ENCODE data around the gene NOL4L. TPM values are rescaled to one million over a fixed set of nuclear protein-coding genes. Genes with fewer than 3 reads are reported as not detected.
A peak's percentile ranks its signal among the peaks of the same experiment; 100 is the strongest.

Gene NOL4L
- polyA plus RNA-seq, 3 donors = 1.1 to 30.9 (median 2.8) TPM

DNA sequence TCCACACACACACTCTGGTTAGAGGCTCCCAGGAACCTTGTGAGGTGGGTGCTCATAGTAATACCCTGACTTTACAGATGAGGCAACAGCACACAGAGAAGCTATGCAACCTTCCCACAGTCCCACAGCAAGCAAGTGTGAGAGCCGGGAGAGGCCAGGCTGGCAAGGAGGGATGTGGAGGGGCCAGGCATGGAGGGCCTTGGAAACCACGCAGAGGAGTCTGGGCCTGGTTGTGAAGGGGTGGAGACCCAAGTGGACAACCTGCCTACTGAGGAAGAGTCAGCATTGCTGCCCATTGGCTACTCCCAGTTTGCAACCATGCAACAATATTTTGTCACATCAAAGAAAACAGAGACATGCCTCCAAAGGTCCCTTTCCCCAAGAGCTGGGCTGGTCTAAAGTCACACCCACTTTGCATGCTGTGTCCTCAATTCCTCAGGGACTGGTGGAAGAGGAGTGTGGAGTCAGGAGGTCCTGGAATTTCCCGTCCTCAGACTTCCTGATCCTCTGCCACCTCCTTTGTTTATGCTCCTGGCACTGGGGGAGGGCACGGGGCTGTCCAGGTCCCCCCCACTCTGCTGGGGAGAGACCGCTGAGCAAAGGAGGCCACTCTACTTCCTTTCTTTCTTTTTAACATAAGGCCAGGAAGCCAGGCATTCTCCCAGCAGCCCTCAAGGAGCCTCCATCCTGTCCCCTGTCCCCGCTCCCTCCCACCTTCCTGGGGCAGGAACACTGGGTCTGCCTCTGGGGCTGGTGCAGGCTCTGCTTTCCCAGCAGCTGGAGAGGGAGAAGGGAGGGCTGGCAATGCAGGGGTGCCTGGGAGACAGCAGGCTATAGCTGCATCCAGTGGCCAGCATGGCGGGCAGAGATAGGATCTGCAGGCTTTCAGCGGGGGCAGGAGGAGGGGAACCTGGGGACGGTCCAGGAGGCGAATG, 68.3 kb downstream of the NOL4L start:
- Histone ChIP-seq H3K36me3 (replicated peaks in 1 of 2; ENCODE audit: control insufficient read depth in 1 of 2, insufficient read depth in 2 of 2, low read length in 2 of 2) (peaks cover 0 to 14% of the 10 kb centered on the region in 2 donors), H3K4me3 (replicated peaks in 1 of 3; ENCODE audit: low read depth in 2 of 3, low read length in 3 of 3) (no peak overlapping the region), H3K79me2 (ENCODE audit: insufficient read depth, low read length) (peaks cover 4% of the 10 kb centered on the region), H3K9me3 (replicated peaks in 1 of 2; ENCODE audit: control insufficient read depth in 1 of 2, insufficient read depth in 1 of 2, low read length in 2 of 2) (no peaks in the 10 kb centered on the region), H3K27ac (ENCODE audit: low read depth in 1 of 2, low read length in 2 of 2) (no peak overlapping the region), H4K20me1 (ENCODE audit: insufficient read depth, low read length) (no peaks in the 10 kb centered on the region), H3K27me3 (ENCODE audit: control insufficient read depth in 2 of 2, insufficient read depth in 2 of 2, low read length in 2 of 2) (no peaks in the 10 kb centered on the region), H3K9ac (ENCODE audit: insufficient read depth, low read length, poor library complexity, severe bottlenecking) (peak overlapping the region; percentile 12), H2AFZ (ENCODE audit: insufficient read depth, low read depth, low read length, poor library complexity, severe bottlenecking) (no peak overlapping the region), H3K4me2 (replicated peaks; ENCODE audit: extremely low read depth, low read length, poor library complexity, severe bottlenecking) (no peak overlapping the region), H3K4me1 (ENCODE audit: control insufficient read depth in 1 of 2, insufficient read depth in 2 of 2, low read length in 2 of 2) (peaks cover 26 to 36% of the 10 kb centered on the region in 2 donors)
- Mint-ChIP-seq H3K27ac (peak overlapping the region in 1 of 7 donors; percentile 11), H3K9me3 (peaks cover 0 to 2% (median 0%) of the 10 kb centered on the region in 7 donors), H3K27me3 (ENCODE audit: low read depth in 3 of 3) (peaks cover 0 to 2% (median 0%) of the 10 kb centered on the region in 3 donors), H3K36me3 (peaks cover 21 to 23% of the 10 kb centered on the region in 2 donors), H3K4me3 (no peak overlapping the region), H3K4me1 (peaks cover 51% of the 10 kb centered on the region)
- intact Hi-C loops (cut with micrococcal nuclease) = no loop called here
- TF ChIP-seq CTCF (IDR thresholded peaks at IDR 0.05) = no peak
- WGBS (ENCODE audit: insufficient coverage) = 33% methylated on average over 3 of the region's 10 CpGs
- DNase-seq = peak in 1 of 3 donors; percentile 17

DNA sequence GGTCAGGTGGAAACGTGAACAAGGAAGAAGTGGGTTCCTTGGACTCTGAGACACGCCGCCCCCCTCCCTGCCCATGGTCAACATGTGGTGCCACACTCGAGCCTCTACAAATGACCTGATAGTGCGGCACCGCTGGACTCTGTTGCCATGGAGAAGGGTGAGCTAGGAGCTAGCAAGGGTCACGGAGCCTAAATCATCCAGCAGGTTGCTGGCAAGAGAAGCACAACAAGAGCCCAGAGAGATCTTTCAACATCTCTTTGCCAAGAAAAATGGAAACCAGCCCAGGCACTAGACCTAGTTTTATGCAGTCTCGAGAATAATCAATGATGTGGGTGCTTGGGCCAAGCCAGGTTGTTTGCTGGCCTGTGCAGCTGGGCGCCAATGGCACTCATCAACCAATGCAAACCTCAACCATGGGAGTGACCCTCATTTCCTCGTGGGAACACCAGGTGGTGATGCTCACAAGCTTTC, 69.5 kb downstream of the NOL4L start:
- H3K4me3 Mint-ChIP-seq = no peak overlapping the region
- Histone ChIP-seq H3K4me3 (replicated peaks in 1 of 3; ENCODE audit: low read depth in 2 of 3, low read length in 3 of 3) (no peak overlapping the region), H4K20me1 (ENCODE audit: insufficient read depth, low read length) (no peaks in the 10 kb centered on the region), H3K9ac (ENCODE audit: insufficient read depth, low read length, poor library complexity, severe bottlenecking) (no peak overlapping the region), H3K79me2 (ENCODE audit: insufficient read depth, low read length) (peaks cover 4% of the 10 kb centered on the region), H3K27me3 (ENCODE audit: control insufficient read depth in 2 of 2, insufficient read depth in 2 of 2, low read length in 2 of 2) (no peaks in the 10 kb centered on the region), H3K4me1 (ENCODE audit: control insufficient read depth in 1 of 2, insufficient read depth in 2 of 2, low read length in 2 of 2) (peaks cover 26 to 36% of the 10 kb centered on the region in 2 donors), H3K27ac (ENCODE audit: low read depth in 1 of 2, low read length in 2 of 2) (no peak overlapping the region), H3K4me2 (replicated peaks; ENCODE audit: extremely low read depth, low read length, poor library complexity, severe bottlenecking) (no peak overlapping the region), H3K36me3 (replicated peaks in 1 of 2; ENCODE audit: control insufficient read depth in 1 of 2, insufficient read depth in 2 of 2, low read length in 2 of 2) (peaks cover 0 to 14% of the 10 kb centered on the region in 2 donors), H3K9me3 (replicated peaks in 1 of 2; ENCODE audit: control insufficient read depth in 1 of 2, insufficient read depth in 1 of 2, low read length in 2 of 2) (no peaks in the 10 kb centered on the region), H2AFZ (ENCODE audit: insufficient read depth, low read depth, low read length, poor library complexity, severe bottlenecking) (no peak overlapping the region)
- H3K27me3 Mint-ChIP-seq (ENCODE audit: low read depth in 3 of 3) = peaks cover 0 to 2% (median 0%) of the 10 kb centered on the region in 3 donors
- peaks cover 0 to 2% (median 0%) of the 10 kb centered on the region in 7 donors for H3K9me3 Mint-ChIP-seq
- WGBS (ENCODE audit: insufficient coverage) = 93% methylated on average over 10 of the region's 10 CpGs
- H3K27ac Mint-ChIP-seq = peak overlapping the region in 1 of 7 donors; percentile 23
- TF ChIP-seq CTCF (IDR thresholded peaks at IDR 0.05) = no peak
- peaks cover 52% of the 10 kb centered on the region for H3K4me1 Mint-ChIP-seq
- intact Hi-C loops (cut with micrococcal nuclease) = no loop called here
- DNase-seq = no peak
- H3K36me3 Mint-ChIP-seq = peaks cover 19 to 23% of the 10 kb centered on the region in 2 donors

All from CD14-positive monocyte (primary cell).